GM23248 (cell line): ENCODE measurements around the gene CACNA1D.

Source experiments
- EZH2 ChIP-seq: fragments of 200-600 bp; sonication (generic); IDR thresholded peaks from 2 replicates; pipeline ENCODE4 v1.6.1; 2018; ENCODE audit warnings: antibody characterized with exemption, mild to moderate bottlenecking; ENCODE audit not compliant: insufficient read depth, poor library complexity, severe bottlenecking
- EZH2phosphoT487 ChIP-seq: fragments of 200-600 bp; sonication (generic); IDR thresholded peaks from 2 replicates; pipeline ENCODE4 v1.6.1; 2018; ENCODE audit warnings: antibody characterized with exemption, moderate library complexity, mild to moderate bottlenecking, low read depth; ENCODE audit not compliant: insufficient read depth

- TF ChIP-seq EZH2: no peak
- no peak for TF ChIP-seq EZH2phosphoT487
Measured at GRCh38 chr3:53552730-53553129, 58.3 kb downstream of the CACNA1D start.
